HG03432 (cell line): Measurements from ENCODE around the gene RBM33.
"Not testable (repeated sequence)": the region's sequence is repeated elsewhere in the genome, so short reads cannot be mapped to it uniquely, and the experiment has no call there.

ENCODE experiments used
- ATAC-seq: cut with Tn5 transposase; IDR thresholded peaks from one replicate; pipeline ENCODE4 v1.9.1; 2021; ENCODE audit warnings: mild to moderate bottlenecking, moderate library complexity; ENCODE audit not compliant: unreplicated experiment

RBM33 gene

GRCh38 chr7:155688237-155688636 is 43.8 kb downstream of the RBM33 start:
- not testable (repeated sequence) for ATAC-seq

DNA sequence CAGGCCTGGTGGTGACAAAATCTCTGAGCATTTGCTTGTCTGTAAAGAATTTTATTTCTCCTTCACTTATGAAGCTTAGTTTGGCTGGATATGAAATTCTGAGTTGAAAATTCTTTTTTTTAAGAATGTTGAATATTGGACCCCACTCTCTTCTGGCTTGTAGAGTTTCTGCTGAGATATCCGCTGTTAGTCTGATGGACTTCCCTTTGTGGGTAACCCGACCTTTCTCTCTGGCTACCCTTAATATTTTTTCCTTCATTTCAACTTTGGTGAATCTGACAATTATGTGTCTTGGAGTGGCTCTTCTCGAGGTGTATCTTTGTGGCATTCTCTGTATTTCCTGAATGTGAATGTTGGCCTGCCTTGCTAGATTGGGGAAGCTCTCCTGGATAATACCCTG is 46.2 kb downstream of the RBM33 start:
- ATAC-seq: not testable (repeated sequence)

DNA sequence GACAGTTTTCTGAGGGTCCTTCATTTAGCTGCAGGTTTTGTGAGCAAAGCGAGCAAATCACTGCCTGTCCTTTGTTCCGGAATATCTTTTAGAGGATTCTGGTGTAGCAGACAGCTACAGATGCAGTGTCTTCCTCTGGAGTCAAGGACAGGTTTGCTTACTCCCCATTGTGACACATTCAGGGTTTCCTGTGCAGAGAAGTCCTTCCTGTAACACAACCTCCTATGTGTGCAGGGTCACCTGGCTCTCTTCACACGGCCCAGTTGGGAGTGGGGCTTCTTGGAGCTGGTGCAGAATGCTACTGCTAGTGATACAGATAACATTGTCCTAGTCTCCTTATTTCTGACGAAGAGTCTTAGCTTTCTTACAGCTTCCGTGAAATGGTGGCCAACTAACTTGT is 47.9 kb downstream of the RBM33 start:
- no peak for ATAC-seq

- no peak for ATAC-seq
These were observed 49.4 kb downstream of the RBM33 start for GRCh38 chr7:155693826-155694225.

- no peak for ATAC-seq
These were observed 50.4 kb downstream of the RBM33 start for GRCh38 chr7:155694851-155695250.

DNA sequence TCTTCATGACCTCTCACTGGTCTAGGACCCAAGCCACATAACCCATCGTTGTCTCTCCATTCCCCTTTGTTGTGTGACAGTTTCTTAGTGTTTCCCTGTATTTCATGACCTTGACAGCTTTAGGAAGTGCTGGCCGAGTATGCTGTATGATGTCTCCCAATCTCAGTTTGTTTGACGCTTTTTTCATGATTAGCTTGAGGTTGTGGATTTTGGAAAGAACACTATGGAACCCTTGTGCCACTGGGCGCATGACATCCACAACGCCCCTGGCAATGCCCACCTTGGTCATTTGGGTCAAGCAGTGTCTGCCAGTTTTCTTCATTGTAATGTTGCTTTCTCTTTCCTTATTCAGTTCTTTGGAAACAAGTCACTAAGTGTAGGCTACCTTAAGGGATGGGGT is 52.3 kb downstream of the RBM33 start:
- no peak for ATAC-seq

DNA sequence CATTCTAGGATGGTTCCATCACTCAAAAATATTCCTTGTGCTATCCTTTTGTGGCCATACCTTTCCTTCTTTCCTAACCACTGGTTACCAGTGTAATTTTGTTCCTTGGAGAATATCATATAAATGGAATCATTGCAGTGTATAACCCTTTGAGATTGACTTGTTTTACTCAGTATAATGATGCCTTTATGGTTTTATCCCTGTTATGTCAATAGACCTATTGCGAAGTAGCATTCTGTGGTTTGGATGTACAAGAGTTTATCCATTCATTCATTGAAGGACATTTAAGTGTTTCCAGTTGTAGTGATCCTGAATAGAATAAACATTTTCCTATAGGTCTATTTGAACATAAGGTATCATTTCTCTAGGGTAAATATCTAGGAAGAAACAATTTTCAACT is 54.2 kb downstream of the RBM33 start:
- no peak for ATAC-seq

GRCh38 chr7:155699180-155699579 is 54.7 kb downstream of the RBM33 start:
- no peak for ATAC-seq

- ATAC-seq: no peak
These were observed 56.4 kb downstream of the RBM33 start for GRCh38 chr7:155700847-155701246.

DNA sequence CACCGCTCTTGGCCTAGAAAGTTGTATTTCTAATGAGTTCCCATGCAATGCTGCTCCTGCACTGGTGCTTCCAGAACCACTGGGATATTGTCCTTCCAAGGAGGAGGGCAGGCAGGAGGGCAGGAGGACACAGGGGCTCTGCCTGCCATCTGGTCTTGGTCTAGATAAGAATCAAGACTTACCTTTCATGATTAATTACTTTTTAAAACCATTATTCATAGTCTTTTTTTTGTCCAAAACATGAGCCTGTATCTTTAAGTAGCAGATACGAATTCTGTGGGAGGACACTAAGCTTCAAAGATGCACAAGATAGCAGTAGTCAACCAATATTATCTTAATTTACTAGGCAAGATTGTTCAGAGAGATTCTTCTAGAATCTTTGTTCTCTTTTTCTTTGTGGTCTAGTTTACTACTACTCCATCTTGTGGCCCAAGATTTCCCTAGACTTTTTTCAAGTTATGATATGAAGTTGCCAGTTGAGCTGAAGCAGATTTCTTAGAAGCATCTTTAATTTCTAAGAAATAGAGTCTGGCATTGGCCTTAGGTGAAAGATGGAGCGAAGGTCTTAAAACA is 57.6 kb downstream of the RBM33 start:
- no peak for ATAC-seq

GRCh38 chr7:155702616-155703015 is 58.2 kb downstream of the RBM33 start:
- ATAC-seq: no peak

- ATAC-seq: no peak
These were observed 61.3 kb downstream of the RBM33 start for GRCh38 chr7:155705623-155706360.

- no peak for ATAC-seq
These were observed 61.9 kb downstream of the RBM33 start for GRCh38 chr7:155706376-155706775.

- no peak for ATAC-seq
These were observed 65.0 kb downstream of the RBM33 start for GRCh38 chr7:155709453-155709852.

DNA sequence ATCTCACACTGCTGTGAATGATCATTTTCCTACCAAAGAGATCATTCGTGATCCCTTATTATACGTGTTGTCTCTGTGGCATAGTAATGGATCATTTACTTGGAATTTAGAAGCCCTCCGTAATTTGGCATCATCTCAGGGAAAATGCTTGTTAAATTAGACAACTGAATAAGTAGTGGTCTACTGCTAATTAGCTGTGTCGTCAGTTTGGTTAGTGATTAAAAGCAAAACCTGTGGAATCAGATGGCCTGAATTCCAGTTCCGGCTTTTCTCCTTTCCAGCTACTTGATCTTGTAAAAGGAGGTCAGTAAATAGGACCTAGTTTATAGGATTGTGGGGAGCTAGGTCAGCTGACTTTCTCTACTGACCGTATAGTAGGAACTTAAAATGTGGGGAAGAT is 65.6 kb downstream of the RBM33 start:
- no peak for ATAC-seq

GRCh38 chr7:155710530-155710929 is 66.1 kb downstream of the RBM33 start:
- ATAC-seq: no peak

DNA sequence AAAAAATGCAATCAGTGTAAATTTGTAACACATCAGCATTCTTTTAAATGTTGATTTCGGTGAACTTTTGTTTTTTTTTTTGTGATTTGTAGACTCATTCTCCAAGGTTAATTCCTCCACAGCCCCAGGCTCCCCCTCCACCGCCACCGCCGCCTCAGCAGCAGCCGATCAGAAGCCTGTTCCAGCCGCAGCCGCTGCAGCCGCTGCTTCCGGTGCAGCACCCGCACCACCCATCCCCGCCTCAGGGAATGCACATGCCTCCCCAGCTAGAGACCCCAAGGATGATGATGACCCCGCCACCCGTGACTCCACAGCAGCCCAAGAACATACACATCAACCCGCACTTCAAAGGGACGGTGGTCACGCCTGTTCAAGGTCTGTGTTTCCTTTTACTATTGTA is 66.6 kb downstream of the RBM33 start:
- ATAC-seq: no peak

DNA sequence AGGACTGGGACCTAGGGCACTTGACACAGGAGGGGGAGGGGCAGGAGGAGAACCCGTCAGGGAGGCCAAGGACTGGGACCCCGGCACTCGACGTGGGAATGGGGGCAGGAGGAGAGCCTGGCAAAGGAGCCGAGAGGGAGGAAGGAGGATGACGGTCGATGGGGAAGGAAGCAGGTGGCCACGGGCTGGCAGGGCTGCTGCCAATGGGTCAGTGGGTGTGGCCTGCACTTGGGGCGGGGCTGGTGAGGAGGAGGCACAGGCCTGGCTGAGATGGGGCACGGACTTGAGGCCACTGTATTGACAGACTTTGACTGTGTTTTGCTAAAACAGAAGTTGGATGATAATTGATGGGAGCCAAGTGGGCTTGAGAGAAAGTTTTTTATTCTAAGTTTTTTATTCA is 68.9 kb downstream of the RBM33 start:
- no peak for ATAC-seq

- ATAC-seq: no peak
These were observed 70.2 kb downstream of the RBM33 start for GRCh38 chr7:155714702-155715101.

GRCh38 chr7:155715111-155715805 is 70.8 kb downstream of the RBM33 start:
- no peak for ATAC-seq

- ATAC-seq: no peak
These were observed 72.7 kb downstream of the RBM33 start for GRCh38 chr7:155717010-155717744.

- no peak for ATAC-seq
These were observed 76.6 kb downstream of the RBM33 start for GRCh38 chr7:155721056-155721455.
